GM23338 (cell line): ENCODE data around the gene MED19. TPM values are rescaled to one million over a fixed set of nuclear protein-coding genes. Genes with fewer than 3 reads are reported as not detected.

Experiments used
- ATAC-seq: fragments of 200-7000 bp; cut with Tn5 transposase; 3 replicates; pipeline ENCODE4 v1.9.1; 2020
- DNase-seq: peaks from one replicate; pipeline ENCODE4 v3.0.0-alpha.2; 2015; ENCODE audit warnings: low spot score
- H2AFZ ChIP-seq: fragments of 200-600 bp; sonication (generic); 2 replicates; pipeline ENCODE4 v1.8.0; 2016; ENCODE audit warnings: antibody characterized with exemption, mild to moderate bottlenecking, moderate library complexity
- H3F3A ChIP-seq: fragments of 200-600 bp; sonication (generic); replicated peaks from 2 replicates; pipeline ENCODE4 v1.8.0; 2017; ENCODE audit warnings: antibody characterized with exemption, mixed run types, low read depth
- H3K27ac ChIP-seq: fragments of 200-600 bp; sonication (generic); 2 replicates; pipeline ENCODE4 v1.6.1; 2016; ENCODE audit warnings: low read depth
- H3K27me3 ChIP-seq: fragments of 200-600 bp; sonication (generic); 2 replicates; pipeline ENCODE4 v1.8.0; 2016; ENCODE audit warnings: mild to moderate bottlenecking, mixed run types, moderate library complexity; ENCODE audit not compliant: insufficient read depth
- H3K36me3 ChIP-seq: fragments of 200-600 bp; sonication (generic); 2 replicates; pipeline ENCODE4 v1.8.0; 2016; ENCODE audit warnings: mild to moderate bottlenecking; ENCODE audit not compliant: insufficient read depth
- H3K4me1 ChIP-seq: fragments of 200-600 bp; sonication (generic); 2 replicates; pipeline ENCODE4 v1.8.0; 2016; ENCODE audit warnings: mild to moderate bottlenecking, moderate library complexity; ENCODE audit not compliant: insufficient read depth
- H3K4me2 ChIP-seq: fragments of 200-600 bp; sonication (generic); 2 replicates; pipeline ENCODE4 v1.7.1; 2017; ENCODE audit warnings: mixed run types
- H3K4me3 ChIP-seq: fragments of 200-600 bp; sonication (generic); 2 replicates; pipeline ENCODE4 v1.6.1; 2016; ENCODE audit warnings: mixed run types
- H3K79me2 ChIP-seq: fragments of 200-600 bp; sonication (generic); replicated peaks from 2 replicates; pipeline ENCODE4 v1.8.0; 2017; ENCODE audit warnings: mild to moderate bottlenecking; ENCODE audit not compliant: insufficient read depth
- H3K9me2 ChIP-seq: fragments of 200-600 bp; sonication (generic); 2 replicates; pipeline ENCODE4 v1.8.0; 2017; ENCODE audit not compliant: insufficient read depth
- H4K20me1 ChIP-seq: fragments of 200-600 bp; sonication (generic); replicated peaks from 2 replicates; pipeline ENCODE4 v1.8.0; 2017; ENCODE audit warnings: mild to moderate bottlenecking; ENCODE audit not compliant: insufficient read depth
- H3K27ac Mint-ChIP-seq: 2 replicates; pipeline ENCODE4 v1.8.0; 2020; ENCODE audit warnings: inconsistent platforms, mild to moderate bottlenecking, moderate library complexity, mixed read lengths
- H3K27me3 Mint-ChIP-seq: 3 replicates; pipeline ENCODE4 v1.8.0; 2022; ENCODE audit warnings: low read depth, mild to moderate bottlenecking, moderate library complexity, mixed read lengths, inconsistent platforms; ENCODE audit not compliant: insufficient read depth, poor library complexity
- H3K36me3 Mint-ChIP-seq: 3 replicates; pipeline ENCODE4 v1.8.0; 2021; ENCODE audit warnings: low read depth, mild to moderate bottlenecking, inconsistent platforms, moderate library complexity, mixed read lengths
- H3K4me1 Mint-ChIP-seq: 3 replicates; pipeline ENCODE4 v1.8.0; 2020; ENCODE audit warnings: mild to moderate bottlenecking, inconsistent platforms, mixed read lengths
- H3K4me3 Mint-ChIP-seq: 3 replicates; pipeline ENCODE4 v1.8.0; 2021; ENCODE audit warnings: moderate library complexity, mild to moderate bottlenecking, inconsistent platforms, mixed read lengths
- H3K9me3 Mint-ChIP-seq: 3 replicates; pipeline ENCODE4 v1.8.0; 2020; ENCODE audit warnings: moderate library complexity, mild to moderate bottlenecking, inconsistent platforms, mixed read lengths
- CREB1 ChIP-seq: fragments of 250-450 bp; sonication (Bioruptor Pico); IDR thresholded peaks from 2 replicates; pipeline ENCODE4 v1.5.0; 2020; ENCODE audit warnings: low read depth, mild to moderate bottlenecking, moderate library complexity
- EZH2 ChIP-seq: fragments of 200-600 bp; sonication (generic); IDR thresholded peaks from one replicate; pipeline ENCODE4 v1.8.0; 2017; ENCODE audit warnings: antibody characterized with exemption, mild to moderate bottlenecking, low read depth; ENCODE audit not compliant: unreplicated experiment
- EZH2phosphoT487 ChIP-seq: fragments of 200-600 bp; sonication (generic); IDR thresholded peaks from one replicate; pipeline ENCODE4 v1.8.1; 2018; ENCODE audit warnings: antibody characterized with exemption; ENCODE audit not compliant: unreplicated experiment
- JUNB ChIP-seq: IDR thresholded peaks from one replicate; pipeline ENCODE4 v1.6.1; 2016; ENCODE audit warnings: antibody characterized with exemption; ENCODE audit not compliant: unreplicated experiment
- NANOG ChIP-seq: IDR thresholded peaks from 2 replicates; pipeline ENCODE4 v1.6.1; 2016; ENCODE audit warnings: antibody characterized with exemption, borderline replicate concordance
- POLR2AphosphoS5 ChIP-seq: IDR thresholded peaks from 2 replicates; pipeline ENCODE4 v1.6.1; 2016; ENCODE audit warnings: antibody characterized with exemption, low read depth
- STAT1 ChIP-seq: IDR thresholded peaks from one replicate; pipeline ENCODE4 v1.6.1; 2016; ENCODE audit warnings: antibody characterized with exemption; ENCODE audit not compliant: unreplicated experiment
- ZNF114 ChIP-seq: fragments of 250-450 bp; sonication (Bioruptor Pico); IDR thresholded peaks from 2 replicates; pipeline ENCODE4 v1.5.0; 2020; ENCODE audit warnings: mild to moderate bottlenecking, moderate library complexity
- ZNF331 ChIP-seq: fragments of 250-450 bp; sonication (Bioruptor Pico); IDR thresholded peaks from 2 replicates; pipeline ENCODE4 v1.5.0; 2020; ENCODE audit warnings: low read depth, mild to moderate bottlenecking, moderate library complexity
- polyA plus RNA-seq: library from polyadenylated mRNA; unstranded; fragments of >200 nt; fragmentation: Nextera tagmentation; extraction: Ambion mirVana; gene quantifications from 2 replicates; pipeline ENCODE4 v1.2.1, GENCODE V29; 2016
- total RNA-seq: library from RNA; depleted of rRNA; stranded (reverse); fragments of >200 nt; shearing (Covaris generic); gene quantifications from 2 replicates; pipeline ENCODE4 v1.2.3, GENCODE V29; 2014
- TF ChIP-seq, protein P1 (sequence below): fragments of 250-450 bp; sonication (Bioruptor Pico); IDR thresholded peaks from 2 replicates; pipeline ENCODE4 v1.5.0; 2020; ENCODE audit warnings: mild to moderate bottlenecking, moderate library complexity
- TF ChIP-seq, protein P2 (sequence below), 2 experiments: fragments of 200-600 bp in 1 of 2; sonication (generic) in 1 of 2; conservative IDR thresholded peaks; 2 replicates each; pipeline versions ENCODE4 v1.5.1 to v1.6.1; 2016 to 2017; ENCODE audit warnings: antibody characterized with exemption in 2 of 2, low read depth in 2 of 2, mild to moderate bottlenecking in 2 of 2, moderate library complexity in 1 of 2
- TF ChIP-seq, protein P3 (sequence below): IDR thresholded peaks from one replicate; pipeline ENCODE4 v1.6.1; 2018; ENCODE audit warnings: antibody characterized with exemption; ENCODE audit not compliant: unreplicated experiment
- TF ChIP-seq, protein P4 (sequence below): IDR thresholded peaks from 2 replicates; pipeline ENCODE4 v1.6.1; 2016; ENCODE audit warnings: antibody characterized with exemption

MED19 gene
- total and polyA plus RNA-seq, 2 experiments from 2014 or later, result 17.7 to 64.9 TPM

DNA sequence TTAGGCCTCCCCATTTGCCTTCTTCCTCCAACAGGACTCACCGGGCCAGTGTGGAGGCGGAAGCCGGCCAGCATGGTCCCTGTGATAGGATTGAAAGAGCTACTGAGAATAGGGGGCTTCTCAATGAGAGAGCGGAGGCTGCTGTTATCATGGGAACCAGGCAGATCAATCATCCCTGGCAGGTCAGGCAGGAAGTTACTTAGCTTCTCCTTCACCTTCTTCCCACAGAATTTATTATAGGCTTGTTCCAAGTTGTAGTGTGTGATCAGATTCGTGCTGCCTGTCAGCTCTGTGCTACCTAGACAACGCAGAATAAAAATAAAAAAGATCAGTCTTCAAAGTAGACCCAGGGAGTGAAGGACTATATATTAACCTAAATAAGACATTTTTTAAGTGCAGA, 7.1 kb downstream of the MED19 start (continued):
- TF ChIP-seq, protein P1, sequence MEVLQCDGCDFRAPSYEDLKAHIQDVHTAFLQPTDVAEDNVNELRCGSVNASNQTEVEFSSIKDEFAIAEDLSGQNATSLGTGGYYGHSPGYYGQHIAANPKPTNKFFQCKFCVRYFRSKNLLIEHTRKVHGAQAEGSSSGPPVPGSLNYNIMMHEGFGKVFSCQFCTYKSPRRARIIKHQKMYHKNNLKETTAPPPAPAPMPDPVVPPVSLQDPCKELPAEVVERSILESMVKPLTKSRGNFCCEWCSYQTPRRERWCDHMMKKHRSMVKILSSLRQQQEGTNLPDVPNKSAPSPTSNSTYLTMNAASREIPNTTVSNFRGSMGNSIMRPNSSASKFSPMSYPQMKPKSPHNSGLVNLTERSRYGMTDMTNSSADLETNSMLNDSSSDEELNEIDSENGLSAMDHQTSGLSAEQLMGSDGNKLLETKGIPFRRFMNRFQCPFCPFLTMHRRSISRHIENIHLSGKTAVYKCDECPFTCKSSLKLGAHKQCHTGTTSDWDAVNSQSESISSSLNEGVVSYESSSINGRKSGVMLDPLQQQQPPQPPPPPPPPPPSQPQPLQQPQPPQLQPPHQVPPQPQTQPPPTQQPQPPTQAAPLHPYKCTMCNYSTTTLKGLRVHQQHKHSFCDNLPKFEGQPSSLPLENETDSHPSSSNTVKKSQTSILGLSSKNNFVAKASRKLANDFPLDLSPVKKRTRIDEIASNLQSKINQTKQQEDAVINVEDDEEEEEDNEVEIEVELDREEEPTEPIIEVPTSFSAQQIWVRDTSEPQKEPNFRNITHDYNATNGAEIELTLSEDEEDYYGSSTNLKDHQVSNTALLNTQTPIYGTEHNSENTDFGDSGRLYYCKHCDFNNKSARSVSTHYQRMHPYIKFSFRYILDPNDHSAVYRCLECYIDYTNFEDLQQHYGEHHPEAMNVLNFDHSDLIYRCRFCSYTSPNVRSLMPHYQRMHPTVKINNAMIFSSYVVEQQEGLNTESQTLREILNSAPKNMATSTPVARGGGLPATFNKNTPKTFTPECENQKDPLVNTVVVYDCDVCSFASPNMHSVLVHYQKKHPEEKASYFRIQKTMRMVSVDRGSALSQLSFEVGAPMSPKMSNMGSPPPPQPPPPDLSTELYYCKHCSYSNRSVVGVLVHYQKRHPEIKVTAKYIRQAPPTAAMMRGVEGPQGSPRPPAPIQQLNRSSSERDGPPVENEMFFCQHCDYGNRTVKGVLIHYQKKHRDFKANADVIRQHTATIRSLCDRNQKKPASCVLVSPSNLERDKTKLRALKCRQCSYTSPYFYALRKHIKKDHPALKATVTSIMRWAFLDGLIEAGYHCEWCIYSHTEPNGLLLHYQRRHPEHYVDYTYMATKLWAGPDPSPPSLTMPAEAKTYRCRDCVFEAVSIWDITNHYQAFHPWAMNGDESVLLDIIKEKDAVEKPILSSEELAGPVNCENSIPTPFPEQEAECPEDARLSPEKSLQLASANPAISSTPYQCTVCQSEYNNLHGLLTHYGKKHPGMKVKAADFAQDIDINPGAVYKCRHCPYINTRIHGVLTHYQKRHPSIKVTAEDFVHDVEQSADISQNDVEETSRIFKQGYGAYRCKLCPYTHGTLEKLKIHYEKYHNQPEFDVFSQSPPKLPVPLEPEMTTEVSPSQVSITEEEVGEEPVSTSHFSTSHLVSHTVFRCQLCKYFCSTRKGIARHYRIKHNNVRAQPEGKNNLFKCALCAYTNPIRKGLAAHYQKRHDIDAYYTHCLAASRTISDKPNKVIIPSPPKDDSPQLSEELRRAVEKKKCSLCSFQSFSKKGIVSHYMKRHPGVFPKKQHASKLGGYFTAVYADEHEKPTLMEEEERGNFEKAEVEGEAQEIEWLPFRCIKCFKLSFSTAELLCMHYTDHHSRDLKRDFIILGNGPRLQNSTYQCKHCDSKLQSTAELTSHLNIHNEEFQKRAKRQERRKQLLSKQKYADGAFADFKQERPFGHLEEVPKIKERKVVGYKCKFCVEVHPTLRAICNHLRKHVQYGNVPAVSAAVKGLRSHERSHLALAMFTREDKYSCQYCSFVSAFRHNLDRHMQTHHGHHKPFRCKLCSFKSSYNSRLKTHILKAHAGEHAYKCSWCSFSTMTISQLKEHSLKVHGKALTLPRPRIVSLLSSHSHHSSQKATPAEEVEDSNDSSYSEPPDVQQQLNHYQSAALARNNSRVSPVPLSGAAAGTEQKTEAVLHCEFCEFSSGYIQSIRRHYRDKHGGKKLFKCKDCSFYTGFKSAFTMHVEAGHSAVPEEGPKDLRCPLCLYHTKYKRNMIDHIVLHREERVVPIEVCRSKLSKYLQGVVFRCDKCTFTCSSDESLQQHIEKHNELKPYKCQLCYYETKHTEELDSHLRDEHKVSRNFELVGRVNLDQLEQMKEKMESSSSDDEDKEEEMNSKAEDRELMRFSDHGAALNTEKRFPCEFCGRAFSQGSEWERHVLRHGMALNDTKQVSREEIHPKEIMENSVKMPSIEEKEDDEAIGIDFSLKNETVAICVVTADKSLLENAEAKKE (CRISPR knock-in tag), result no peak
- TF ChIP-seq JUNB (no peak), EZH2 (no peak), NANOG (no peak), CREB1 (no peak), ZNF331 (CRISPR knock-in tag) (no peak), EZH2phosphoT487 (no peak), POLR2AphosphoS5 (no peak)
- TF ChIP-seq, protein P2, sequence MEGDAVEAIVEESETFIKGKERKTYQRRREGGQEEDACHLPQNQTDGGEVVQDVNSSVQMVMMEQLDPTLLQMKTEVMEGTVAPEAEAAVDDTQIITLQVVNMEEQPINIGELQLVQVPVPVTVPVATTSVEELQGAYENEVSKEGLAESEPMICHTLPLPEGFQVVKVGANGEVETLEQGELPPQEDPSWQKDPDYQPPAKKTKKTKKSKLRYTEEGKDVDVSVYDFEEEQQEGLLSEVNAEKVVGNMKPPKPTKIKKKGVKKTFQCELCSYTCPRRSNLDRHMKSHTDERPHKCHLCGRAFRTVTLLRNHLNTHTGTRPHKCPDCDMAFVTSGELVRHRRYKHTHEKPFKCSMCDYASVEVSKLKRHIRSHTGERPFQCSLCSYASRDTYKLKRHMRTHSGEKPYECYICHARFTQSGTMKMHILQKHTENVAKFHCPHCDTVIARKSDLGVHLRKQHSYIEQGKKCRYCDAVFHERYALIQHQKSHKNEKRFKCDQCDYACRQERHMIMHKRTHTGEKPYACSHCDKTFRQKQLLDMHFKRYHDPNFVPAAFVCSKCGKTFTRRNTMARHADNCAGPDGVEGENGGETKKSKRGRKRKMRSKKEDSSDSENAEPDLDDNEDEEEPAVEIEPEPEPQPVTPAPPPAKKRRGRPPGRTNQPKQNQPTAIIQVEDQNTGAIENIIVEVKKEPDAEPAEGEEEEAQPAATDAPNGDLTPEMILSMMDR (conservative IDR thresholded peaks at IDR 0.05; ENCODE audit: low read depth in 2 of 2), result no peak

DNA sequence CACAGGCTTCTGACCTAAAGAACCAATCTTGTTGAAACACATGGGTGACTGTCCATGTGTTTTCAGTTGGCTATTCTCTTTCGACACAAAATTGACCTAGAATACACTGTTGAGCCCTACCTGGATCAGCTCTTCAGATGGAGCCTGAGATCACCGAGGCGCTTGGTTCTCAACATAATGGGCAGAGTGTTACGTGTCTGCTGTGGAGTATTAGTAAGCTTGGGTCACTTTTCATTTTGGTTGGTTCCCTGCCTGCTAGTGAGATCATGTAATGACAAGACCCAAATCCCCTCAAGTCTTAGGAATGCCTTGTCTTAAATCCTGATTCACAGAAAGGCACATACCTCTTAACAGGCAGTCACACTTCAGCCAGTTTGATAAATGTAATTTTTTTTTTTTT, 8.7 kb downstream of the MED19 start:
- Histone ChIP-seq H2AFZ (no peak overlapping the region), H3K36me3 (peaks cover 25% of the 10 kb centered on the region), H4K20me1 (peaks cover 4% of the 10 kb centered on the region), H3F3A (peaks cover 17% of the 10 kb centered on the region), H3K4me3 (no peak overlapping the region), H3K27me3 (no peaks in the 10 kb centered on the region), H3K4me1 (no peaks in the 10 kb centered on the region), H3K4me2 (no peak overlapping the region), H3K27ac (no peak overlapping the region; the same call in 1 of the 2 replicates), H3K79me2 (peaks cover 17% of the 10 kb centered on the region), H3K9me2 (no peaks in the 10 kb centered on the region)
- Mint-ChIP-seq H3K4me1 (no peaks in the 10 kb centered on the region), H3K9me3 (no peaks in the 10 kb centered on the region), H3K36me3 (peaks cover 59% of the 10 kb centered on the region), H3K27ac (no peak overlapping the region), H3K27me3 (peaks cover 5% of the 10 kb centered on the region), H3K4me3 (no peak overlapping the region)
- ATAC-seq, result no peak
- no peak for DNase-seq
- TF ChIP-seq, protein P3, sequence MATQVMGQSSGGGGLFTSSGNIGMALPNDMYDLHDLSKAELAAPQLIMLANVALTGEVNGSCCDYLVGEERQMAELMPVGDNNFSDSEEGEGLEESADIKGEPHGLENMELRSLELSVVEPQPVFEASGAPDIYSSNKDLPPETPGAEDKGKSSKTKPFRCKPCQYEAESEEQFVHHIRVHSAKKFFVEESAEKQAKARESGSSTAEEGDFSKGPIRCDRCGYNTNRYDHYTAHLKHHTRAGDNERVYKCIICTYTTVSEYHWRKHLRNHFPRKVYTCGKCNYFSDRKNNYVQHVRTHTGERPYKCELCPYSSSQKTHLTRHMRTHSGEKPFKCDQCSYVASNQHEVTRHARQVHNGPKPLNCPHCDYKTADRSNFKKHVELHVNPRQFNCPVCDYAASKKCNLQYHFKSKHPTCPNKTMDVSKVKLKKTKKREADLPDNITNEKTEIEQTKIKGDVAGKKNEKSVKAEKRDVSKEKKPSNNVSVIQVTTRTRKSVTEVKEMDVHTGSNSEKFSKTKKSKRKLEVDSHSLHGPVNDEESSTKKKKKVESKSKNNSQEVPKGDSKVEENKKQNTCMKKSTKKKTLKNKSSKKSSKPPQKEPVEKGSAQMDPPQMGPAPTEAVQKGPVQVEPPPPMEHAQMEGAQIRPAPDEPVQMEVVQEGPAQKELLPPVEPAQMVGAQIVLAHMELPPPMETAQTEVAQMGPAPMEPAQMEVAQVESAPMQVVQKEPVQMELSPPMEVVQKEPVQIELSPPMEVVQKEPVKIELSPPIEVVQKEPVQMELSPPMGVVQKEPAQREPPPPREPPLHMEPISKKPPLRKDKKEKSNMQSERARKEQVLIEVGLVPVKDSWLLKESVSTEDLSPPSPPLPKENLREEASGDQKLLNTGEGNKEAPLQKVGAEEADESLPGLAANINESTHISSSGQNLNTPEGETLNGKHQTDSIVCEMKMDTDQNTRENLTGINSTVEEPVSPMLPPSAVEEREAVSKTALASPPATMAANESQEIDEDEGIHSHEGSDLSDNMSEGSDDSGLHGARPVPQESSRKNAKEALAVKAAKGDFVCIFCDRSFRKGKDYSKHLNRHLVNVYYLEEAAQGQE, result no peak
- TF ChIP-seq POLR2AphosphoS5, result no peak
- TF ChIP-seq EZH2, result no peak
- no peak for TF ChIP-seq NANOG
- no peak for TF ChIP-seq STAT1
- no peak for TF ChIP-seq ZNF114 (CRISPR knock-in tag)
- no peak for TF ChIP-seq JUNB
- TF ChIP-seq, protein P4, sequence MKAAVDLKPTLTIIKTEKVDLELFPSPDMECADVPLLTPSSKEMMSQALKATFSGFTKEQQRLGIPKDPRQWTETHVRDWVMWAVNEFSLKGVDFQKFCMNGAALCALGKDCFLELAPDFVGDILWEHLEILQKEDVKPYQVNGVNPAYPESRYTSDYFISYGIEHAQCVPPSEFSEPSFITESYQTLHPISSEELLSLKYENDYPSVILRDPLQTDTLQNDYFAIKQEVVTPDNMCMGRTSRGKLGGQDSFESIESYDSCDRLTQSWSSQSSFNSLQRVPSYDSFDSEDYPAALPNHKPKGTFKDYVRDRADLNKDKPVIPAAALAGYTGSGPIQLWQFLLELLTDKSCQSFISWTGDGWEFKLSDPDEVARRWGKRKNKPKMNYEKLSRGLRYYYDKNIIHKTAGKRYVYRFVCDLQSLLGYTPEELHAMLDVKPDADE, result no peak
- no peak for TF ChIP-seq EZH2phosphoT487
- TF ChIP-seq CREB1, result no peak
